Endothelial cell of umbilical vein (primary cell): ENCODE data around the gene ATP1B2.

ENCODE experiments used
- EZH2 ChIP-seq: IDR thresholded peaks from 2 replicates; pipeline ENCODE4 v1.6.1; 2012; ENCODE audit warnings: borderline replicate concordance, low read depth, mild to moderate bottlenecking, moderate library complexity, low read length, inconsistent platforms; ENCODE audit not compliant: severe bottlenecking
- FOS ChIP-seq: IDR thresholded peaks from 2 replicates; pipeline ENCODE4 v1.6.1; 2011; ENCODE audit warnings: mild to moderate bottlenecking, low read length, moderate library complexity, borderline replicate concordance; ENCODE audit not compliant: insufficient read depth
- GATA2 ChIP-seq: IDR thresholded peaks from 2 replicates; pipeline ENCODE4 v1.7.0; 2011; ENCODE audit warnings: low read depth, mild to moderate bottlenecking, moderate library complexity, mixed read lengths, low read length; ENCODE audit not compliant: insufficient read length, insufficient read depth
- JUN ChIP-seq: IDR thresholded peaks from 2 replicates; pipeline ENCODE4 v1.6.1; 2011; ENCODE audit warnings: borderline replicate concordance, low read depth; ENCODE audit not compliant: insufficient read length, insufficient read depth
- MYC ChIP-seq: IDR thresholded peaks from one replicate; pipeline ENCODE4 v1.6.1; 2011; ENCODE audit warnings: mild to moderate bottlenecking, low read depth, low read length
- POLR2A ChIP-seq: IDR thresholded peaks from 2 replicates; pipeline ENCODE4 v1.6.1; 2012; ENCODE audit warnings: low read depth, mild to moderate bottlenecking, control low read depth, low read length
- POLR2AphosphoS5 ChIP-seq: IDR thresholded peaks from 2 replicates; pipeline ENCODE4 v1.6.1; 2012; ENCODE audit warnings: low read depth, mild to moderate bottlenecking, control low read depth, low read length, moderate library complexity; ENCODE audit not compliant: insufficient read depth
- TF ChIP-seq, protein P1 (sequence below), 2 donors: IDR thresholded peaks; 1 replicate in 1 of 2; 2 replicates in 1 of 2; pipeline ENCODE4 v1.5.1; 2011; ENCODE audit warnings: low read length in 2 of 2, mild to moderate bottlenecking in 2 of 2, moderate library complexity in 2 of 2, control low read depth in 1 of 2, inconsistent platforms in 1 of 2, low read depth in 1 of 2; ENCODE audit not compliant: insufficient read depth in 1 of 2; ENCODE audit errors: extremely low read depth in 1 of 2
- TF ChIP-seq, protein P2 (sequence below): IDR thresholded peaks from 2 replicates; pipeline ENCODE4 v1.6.1; 2011; ENCODE audit not compliant: insufficient read depth, insufficient read length

DNA sequence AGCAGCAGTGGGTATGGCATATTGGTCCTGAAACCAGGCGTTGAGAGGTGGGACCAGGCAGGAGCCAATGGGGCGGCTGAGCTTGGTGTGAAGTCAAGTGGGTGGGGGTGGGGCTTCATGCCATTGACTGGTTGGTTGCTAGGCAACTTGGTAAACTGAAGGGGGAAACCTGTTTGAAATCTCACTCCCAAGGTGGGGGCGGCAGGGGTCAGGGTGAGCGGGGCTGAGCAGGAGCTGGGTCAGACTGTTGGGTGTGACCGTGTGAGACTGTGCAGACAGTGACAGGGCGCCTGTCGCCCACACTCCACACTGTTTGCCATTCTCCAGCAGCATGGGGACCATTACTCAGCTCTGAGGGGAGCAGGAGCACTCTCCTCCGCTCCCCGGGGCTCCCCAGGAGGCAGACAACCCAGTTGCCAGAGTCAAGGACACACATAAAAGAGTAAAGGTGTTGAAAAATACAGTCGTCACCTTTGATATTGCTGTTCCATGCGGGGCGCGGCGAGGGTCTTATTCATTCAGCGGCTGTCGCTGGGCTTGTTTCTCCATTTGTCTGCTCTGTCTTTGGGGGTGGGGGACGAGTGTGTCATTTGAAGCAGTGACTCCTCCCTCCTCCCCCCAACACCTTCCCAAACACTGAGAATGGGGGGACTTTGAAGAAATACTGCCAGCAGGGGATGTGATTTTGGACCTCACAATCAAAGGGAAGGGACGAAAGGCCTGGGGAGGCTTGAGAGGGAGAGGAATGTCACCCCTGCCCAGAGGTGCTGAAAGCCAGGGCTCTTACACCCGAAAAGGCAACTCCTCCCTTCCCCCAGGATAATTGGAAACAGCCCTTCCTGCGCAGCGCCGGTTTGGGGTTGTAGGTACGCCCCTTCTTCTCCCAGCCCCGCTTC, 53.1 kb downstream of the ATP1B2 start:
- no peak for TF ChIP-seq FOS
- TF ChIP-seq, protein P1, sequence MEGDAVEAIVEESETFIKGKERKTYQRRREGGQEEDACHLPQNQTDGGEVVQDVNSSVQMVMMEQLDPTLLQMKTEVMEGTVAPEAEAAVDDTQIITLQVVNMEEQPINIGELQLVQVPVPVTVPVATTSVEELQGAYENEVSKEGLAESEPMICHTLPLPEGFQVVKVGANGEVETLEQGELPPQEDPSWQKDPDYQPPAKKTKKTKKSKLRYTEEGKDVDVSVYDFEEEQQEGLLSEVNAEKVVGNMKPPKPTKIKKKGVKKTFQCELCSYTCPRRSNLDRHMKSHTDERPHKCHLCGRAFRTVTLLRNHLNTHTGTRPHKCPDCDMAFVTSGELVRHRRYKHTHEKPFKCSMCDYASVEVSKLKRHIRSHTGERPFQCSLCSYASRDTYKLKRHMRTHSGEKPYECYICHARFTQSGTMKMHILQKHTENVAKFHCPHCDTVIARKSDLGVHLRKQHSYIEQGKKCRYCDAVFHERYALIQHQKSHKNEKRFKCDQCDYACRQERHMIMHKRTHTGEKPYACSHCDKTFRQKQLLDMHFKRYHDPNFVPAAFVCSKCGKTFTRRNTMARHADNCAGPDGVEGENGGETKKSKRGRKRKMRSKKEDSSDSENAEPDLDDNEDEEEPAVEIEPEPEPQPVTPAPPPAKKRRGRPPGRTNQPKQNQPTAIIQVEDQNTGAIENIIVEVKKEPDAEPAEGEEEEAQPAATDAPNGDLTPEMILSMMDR (IDR thresholded peaks at IDR 0.05; ENCODE audit: extremely low read depth in 1 of 2, insufficient read depth in 1 of 2, low read depth in 1 of 2, low read length in 2 of 2): no peak
- no peak for TF ChIP-seq EZH2
- no peak for TF ChIP-seq POLR2A
- TF ChIP-seq POLR2AphosphoS5: peak; percentile 24
- TF ChIP-seq JUN: no peak
- TF ChIP-seq MYC: no peak
- TF ChIP-seq, protein P2, sequence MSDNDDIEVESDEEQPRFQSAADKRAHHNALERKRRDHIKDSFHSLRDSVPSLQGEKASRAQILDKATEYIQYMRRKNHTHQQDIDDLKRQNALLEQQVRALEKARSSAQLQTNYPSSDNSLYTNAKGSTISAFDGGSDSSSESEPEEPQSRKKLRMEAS: no peak
- no peak for TF ChIP-seq GATA2
